ENCODE data around the gene SORCS2.

Gene SORCS2

GRCh38 chr4:7185487-7186030 is 6.8 kb upstream of the SORCS2 start:
- in situ Hi-C loops (cut with MboI; ENCODE audit: low sequenced_read_pairs), result no loop called here

DNA sequence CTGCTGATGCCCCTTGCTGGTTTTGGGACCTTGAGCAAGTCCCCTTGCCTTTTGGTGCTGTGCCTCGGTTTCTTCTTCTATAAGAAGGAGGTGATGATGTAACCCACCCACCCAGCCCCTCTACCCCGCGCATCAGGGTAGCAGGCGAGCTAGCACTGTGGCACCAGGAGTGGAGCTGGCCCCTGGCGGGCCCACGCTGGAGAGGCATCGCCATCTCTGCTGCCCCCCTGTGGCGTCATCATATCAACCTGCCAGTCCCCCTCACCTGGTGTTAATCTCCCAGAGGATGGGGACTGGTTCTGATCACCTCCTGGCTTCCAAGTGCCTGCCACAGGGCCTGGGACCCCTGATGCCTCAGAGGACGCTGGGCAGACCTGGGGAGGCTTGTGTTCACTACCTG is 6.3 kb upstream of the SORCS2 start:
- in situ Hi-C loops (cut with MboI; ENCODE audit: low sequenced_read_pairs), result no loop called here

GRCh38 chr4:7186516-7187167 is 5.7 kb upstream of the SORCS2 start:
- in situ Hi-C loops (cut with MboI; ENCODE audit: low sequenced_read_pairs), result no loop called here

GRCh38 chr4:7187168-7187535 is 5.2 kb upstream of the SORCS2 start:
- in situ Hi-C loops (cut with MboI; ENCODE audit: low sequenced_read_pairs), result no loop called here

DNA sequence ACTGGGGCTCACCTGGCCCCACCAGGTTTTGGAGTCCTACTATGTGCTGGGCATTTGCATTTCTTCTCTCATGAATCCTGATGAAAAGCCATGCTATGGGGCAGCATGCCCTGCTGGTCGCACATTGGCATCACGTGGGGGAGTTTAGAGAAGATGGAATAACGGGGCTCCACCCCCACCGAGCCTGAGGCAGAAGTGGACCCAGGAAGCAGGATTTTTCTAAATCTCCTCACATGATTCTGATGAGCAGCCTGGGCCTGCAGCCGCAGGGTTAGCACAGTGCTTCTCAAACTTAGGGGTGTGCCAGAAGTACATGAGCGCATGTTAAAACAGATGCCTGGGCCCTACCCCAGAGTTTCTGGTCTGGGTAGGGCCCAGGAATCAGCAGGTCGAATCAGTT is 4.6 kb upstream of the SORCS2 start:
- in situ Hi-C loops (cut with MboI; ENCODE audit: low sequenced_read_pairs), result no loop called here

- in situ Hi-C loops (cut with MboI; ENCODE audit: low sequenced_read_pairs), result no loop called here
Measured at GRCh38 chr4:7189066-7189465, 3.3 kb upstream of the SORCS2 start.

DNA sequence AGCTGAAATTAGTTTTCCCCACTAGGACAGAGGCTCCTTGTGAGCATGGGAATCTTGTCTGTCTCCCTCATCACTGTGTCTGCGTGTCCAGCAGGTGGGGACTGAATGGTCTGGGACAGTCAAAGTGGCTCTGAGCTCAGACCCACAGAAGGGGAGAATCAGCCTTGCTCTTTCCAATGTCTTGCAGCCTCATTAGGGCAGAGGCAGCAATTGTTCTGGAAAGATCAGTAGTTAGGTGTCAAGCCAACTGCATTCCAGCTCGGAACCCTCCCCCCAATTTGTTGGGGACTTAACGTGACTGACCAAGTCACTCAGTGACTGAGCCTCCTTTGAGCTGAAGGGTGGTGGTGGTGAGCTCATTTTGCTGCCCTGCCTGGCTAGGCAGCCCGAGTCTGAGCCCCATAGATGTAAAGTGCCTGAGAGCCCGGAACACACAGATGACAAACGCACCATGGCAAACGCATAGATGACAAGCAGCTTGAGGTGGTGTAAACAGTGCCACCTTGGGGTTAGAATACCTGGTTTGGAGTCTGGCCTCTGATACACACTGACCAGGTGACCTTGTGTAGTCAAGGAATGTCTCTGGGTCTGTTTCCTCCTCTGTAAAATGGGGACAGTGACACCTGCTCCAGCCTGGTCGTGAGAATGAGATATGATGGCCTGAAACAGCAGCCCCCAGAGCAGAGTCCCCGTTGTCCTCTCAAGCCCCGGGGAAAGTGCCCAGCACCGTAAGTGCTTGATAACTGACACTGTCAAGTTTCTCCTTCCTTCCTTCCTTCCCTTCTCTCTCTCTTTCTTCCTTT is 2.7 kb upstream of the SORCS2 start:
- in situ Hi-C loops (cut with MboI; ENCODE audit: low sequenced_read_pairs), result no loop called here

GRCh38 chr4:7190278-7190594 is 2.1 kb upstream of the SORCS2 start:
- in situ Hi-C loops (cut with MboI; ENCODE audit: low sequenced_read_pairs), result no loop called here

DNA sequence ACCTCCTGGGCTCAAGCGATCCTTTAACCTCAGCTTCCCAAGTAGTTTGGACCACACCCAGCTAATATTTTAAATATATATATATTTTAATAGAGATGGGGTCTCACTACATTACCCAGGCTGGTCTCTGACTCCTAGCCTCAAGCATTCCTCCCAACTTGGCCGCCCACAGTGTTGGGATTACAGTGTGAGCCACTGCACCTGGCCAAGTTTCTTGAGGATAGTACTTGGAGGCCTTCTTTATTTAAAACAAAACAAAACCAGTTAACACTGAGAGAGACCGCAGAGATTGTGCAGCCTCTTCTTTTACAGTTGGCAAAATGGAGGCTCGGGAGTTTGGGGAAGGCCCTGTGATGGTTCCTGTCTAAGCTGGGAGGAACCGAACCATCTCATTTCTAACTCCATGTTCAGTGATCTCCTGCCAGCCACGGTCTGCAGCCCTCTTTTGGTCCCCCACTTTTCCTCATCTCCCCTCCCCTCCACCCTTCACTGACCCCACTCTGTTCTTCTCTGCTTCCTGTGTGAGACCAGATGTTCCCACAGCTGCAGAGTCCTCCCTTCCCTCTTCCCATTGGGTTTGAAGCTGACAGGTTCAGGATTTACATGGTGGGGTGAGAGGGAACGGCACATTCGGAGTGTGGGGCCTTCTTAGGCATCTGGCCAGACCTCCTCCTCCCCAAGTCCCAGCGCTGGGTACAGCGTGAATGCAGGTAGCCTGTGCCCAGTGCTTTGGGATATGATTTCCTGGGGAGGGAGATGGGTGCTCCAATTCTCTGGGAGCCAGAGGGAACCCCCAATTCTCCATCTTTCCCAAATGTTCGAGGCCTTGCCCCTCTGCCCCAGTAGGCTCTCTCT is 1.4 kb upstream of the SORCS2 start:
- in situ Hi-C loops (cut with MboI; ENCODE audit: low sequenced_read_pairs), result no loop called here

GRCh38 chr4:7191546-7192251 is 639 bp upstream of the SORCS2 start:
- in situ Hi-C loops (cut with MboI; ENCODE audit: low sequenced_read_pairs), result no loop called here

- in situ Hi-C loops (cut with MboI; ENCODE audit: low sequenced_read_pairs), result no loop called here
Measured at GRCh38 chr4:7193030-7193958, 956 bp downstream of the SORCS2 start.

DNA sequence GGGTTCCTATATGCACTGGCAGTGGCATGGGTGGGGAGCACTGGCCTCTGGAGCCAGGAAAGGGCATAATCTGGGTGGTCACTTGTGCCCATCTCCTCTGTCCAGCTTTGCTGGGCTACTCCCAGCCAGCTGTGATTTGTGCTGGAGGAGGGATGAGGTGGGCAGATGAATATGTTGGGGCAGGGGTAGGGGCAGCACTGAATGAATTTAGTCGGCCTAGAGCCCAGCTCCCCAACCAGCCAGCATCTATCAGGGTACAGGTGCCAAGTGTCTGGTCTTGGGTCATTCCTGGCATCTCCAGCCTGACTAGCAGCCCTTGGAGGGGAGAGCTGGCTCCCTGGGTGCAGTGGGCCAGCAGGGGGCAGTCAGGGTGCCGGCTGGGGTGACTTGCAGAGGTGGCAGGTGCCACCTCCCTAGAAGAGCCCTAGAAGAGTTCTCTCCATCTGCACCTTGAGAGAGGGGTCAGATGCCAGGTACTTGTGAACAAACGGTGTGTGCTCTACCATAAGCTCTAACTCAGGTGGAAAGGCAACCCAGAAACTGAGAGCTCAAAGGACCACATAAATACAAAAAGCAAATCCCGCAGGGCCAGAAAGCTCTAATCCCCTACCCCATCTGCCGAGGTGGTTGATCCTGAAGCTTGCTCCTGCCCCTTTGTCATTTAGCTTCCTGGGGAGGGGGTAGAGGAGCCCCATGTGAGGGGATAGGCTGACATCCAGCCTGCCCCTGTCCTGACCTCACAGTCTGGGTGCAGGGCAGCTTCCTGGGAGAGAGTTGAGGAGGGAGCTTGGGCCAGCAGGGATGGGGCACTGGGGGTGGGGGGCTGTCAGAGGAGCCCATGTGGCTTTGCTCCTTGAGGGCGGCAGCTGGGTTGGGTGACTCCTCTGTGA is 2.2 kb downstream of the SORCS2 start:
- in situ Hi-C loops (cut with MboI; ENCODE audit: low sequenced_read_pairs), result no loop called here

- in situ Hi-C loops (cut with MboI; ENCODE audit: low sequenced_read_pairs), result no loop called here
Measured at GRCh38 chr4:7195141-7195515, 2.8 kb downstream of the SORCS2 start.

GRCh38 chr4:7195546-7196287 is 3.4 kb downstream of the SORCS2 start:
- in situ Hi-C loops (cut with MboI; ENCODE audit: low sequenced_read_pairs), result no loop called here

DNA sequence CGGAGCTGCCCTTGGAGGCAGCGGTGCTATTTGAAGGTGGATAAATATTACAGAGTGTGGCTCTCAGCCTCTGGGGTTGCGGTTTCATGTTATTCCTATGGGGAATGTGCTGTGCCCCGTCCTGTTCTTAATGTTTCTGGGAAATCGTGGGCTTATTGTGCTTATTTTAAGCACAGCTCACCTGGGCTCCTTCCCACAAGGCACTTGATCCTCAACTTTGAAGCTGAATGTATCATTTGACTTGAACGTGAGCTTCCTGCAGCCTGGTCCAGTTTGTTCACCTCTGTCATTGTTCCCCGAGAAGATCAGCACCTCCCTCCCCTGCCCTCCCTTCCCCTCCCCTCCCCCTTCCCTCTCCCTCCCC is 3.9 kb downstream of the SORCS2 start:
- in situ Hi-C loops (cut with MboI; ENCODE audit: low sequenced_read_pairs), result no loop called here

DNA sequence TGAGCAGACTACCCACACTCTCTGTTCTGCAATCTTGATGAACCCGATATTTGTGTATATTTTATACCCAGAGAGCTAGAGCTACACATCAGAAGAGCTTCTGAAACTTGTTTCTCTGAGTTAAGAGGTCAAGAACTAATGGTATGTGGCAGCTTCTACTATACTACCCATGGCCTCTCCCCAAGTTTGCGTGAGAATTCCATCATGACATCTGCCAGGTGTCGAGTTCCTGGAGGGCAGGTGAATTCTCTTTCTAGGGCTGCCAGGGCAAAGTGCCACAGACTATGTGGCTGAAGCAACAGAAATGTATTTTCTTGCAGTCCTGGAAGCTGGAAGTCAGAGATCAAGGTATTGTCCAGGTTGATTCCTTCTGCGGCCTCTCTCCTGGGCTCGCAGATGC is 4.4 kb downstream of the SORCS2 start:
- in situ Hi-C loops (cut with MboI; ENCODE audit: low sequenced_read_pairs), result no loop called here

GRCh38 chr4:7197910-7198309 is 5.6 kb downstream of the SORCS2 start:
- in situ Hi-C loops (cut with MboI; ENCODE audit: low sequenced_read_pairs), result no loop called here

- in situ Hi-C loops (cut with MboI; ENCODE audit: low sequenced_read_pairs), result no loop called here
Measured at GRCh38 chr4:7198440-7199128, 6.2 kb downstream of the SORCS2 start.
